Keratinocyte (primary cell): Measurements from ENCODE around the gene MZT2B. TPM values are rescaled to one million over a fixed set of nuclear protein-coding genes. Genes with fewer than 3 reads are reported as not detected.
"Not testable (repeated sequence)": the region's sequence is repeated elsewhere in the genome, so short reads cannot be mapped to it uniquely, and the experiment has no call there.

ENCODE experiments used
- DNase-seq: peaks from one replicate; pipeline ENCODE4 v3.0.0-alpha.2; 2011; ENCODE audit warnings: low read depth, missing footprints, low spot score
- FAIRE-seq: peaks from 2 replicates; lab custom pipeline; 2011; peaks lifted over from hg19 to GRCh38; lab: Jason Lieb, UNC
- H2AFZ ChIP-seq: 2 replicates; pipeline ENCODE4 v1.6.0; 2012; ENCODE audit warnings: low read length, control low read depth, inconsistent platforms; ENCODE audit not compliant: control insufficient read depth
- H3K27ac ChIP-seq: 2 replicates; pipeline ENCODE4 v1.5.1; 2011; ENCODE audit warnings: low read length; ENCODE audit not compliant: control insufficient read depth, insufficient read depth
- H3K27me3 ChIP-seq: 3 replicates; pipeline ENCODE4 v1.6.0; 2011; ENCODE audit warnings: low read length; ENCODE audit not compliant: control insufficient read depth, insufficient read depth; ENCODE audit errors: extremely low read depth
- H3K36me3 ChIP-seq, 2 experiments: 2 replicates in 1 of 2; 3 replicates in 1 of 2; pipeline ENCODE4 v1.5.1; 2011; ENCODE audit warnings: low read length in 2 of 2, mild to moderate bottlenecking in 1 of 2; ENCODE audit not compliant: control insufficient read depth in 2 of 2, insufficient read depth in 2 of 2; ENCODE audit errors: extremely low read depth in 1 of 2
- H3K4me1 ChIP-seq: 3 replicates; pipeline ENCODE4 v1.5.1; 2011; ENCODE audit warnings: low read length; ENCODE audit not compliant: control insufficient read depth, insufficient read depth; ENCODE audit errors: extremely low read depth
- H3K4me2 ChIP-seq: 3 replicates; pipeline ENCODE4 v1.6.0; 2011; ENCODE audit warnings: low read depth, low read length; ENCODE audit not compliant: control insufficient read depth, insufficient read depth; ENCODE audit errors: extremely low read depth
- H3K4me3 ChIP-seq, 3 experiments: fragments of 200-600 bp in 1 of 3; sonication (generic) in 1 of 3; 2 replicates in 2 of 3; 3 replicates in 1 of 3; pipeline ENCODE4 v1.5.1; 2011 to 2016; ENCODE audit warnings: low read length in 3 of 3, mild to moderate bottlenecking in 3 of 3, control low read depth in 2 of 3, inconsistent platforms in 1 of 3, low read depth in 1 of 3, mixed read lengths in 1 of 3, mixed run types in 1 of 3, moderate library complexity in 1 of 3; ENCODE audit not compliant: control insufficient read depth in 2 of 3, insufficient read depth in 2 of 3; ENCODE audit errors: extremely low read depth in 1 of 3
- H3K79me2 ChIP-seq: 2 replicates; pipeline ENCODE4 v1.6.0; 2012; ENCODE audit warnings: low read length; ENCODE audit not compliant: control insufficient read depth, insufficient read depth
- H3K9ac ChIP-seq: 3 replicates; pipeline ENCODE4 v1.6.0; 2011; ENCODE audit warnings: low read length; ENCODE audit not compliant: control insufficient read depth, insufficient read depth; ENCODE audit errors: extremely low read depth
- H3K9me1 ChIP-seq: 3 replicates; pipeline ENCODE4 v1.6.0; 2011; ENCODE audit warnings: low read length; ENCODE audit not compliant: control insufficient read depth, insufficient read depth; ENCODE audit errors: extremely low read depth
- H3K9me3 ChIP-seq: 2 replicates; pipeline ENCODE4 v1.5.1; 2012; ENCODE audit warnings: low read depth, low read length; ENCODE audit not compliant: control insufficient read depth
- H4K20me1 ChIP-seq: 3 replicates; pipeline ENCODE4 v1.6.0; 2011; ENCODE audit warnings: low read length; ENCODE audit not compliant: control insufficient read depth, insufficient read depth; ENCODE audit errors: extremely low read depth
- CTCF ChIP-seq, 3 experiments: IDR thresholded peaks in 1 of 3; conservative IDR thresholded peaks in 1 of 3; optimal IDR thresholded peaks in 1 of 3; 2 replicates in 2 of 3; 3 replicates in 1 of 3; pipeline versions ENCODE3 to v1.5.1; 2011; ENCODE audit warnings: low read length in 3 of 3, mild to moderate bottlenecking in 3 of 3, moderate library complexity in 2 of 3, control low read depth in 1 of 3, inconsistent platforms in 1 of 3; ENCODE audit not compliant: insufficient read depth in 2 of 3; ENCODE audit errors: extremely low read depth in 1 of 3
- EZH2 ChIP-seq: IDR thresholded peaks from one replicate; pipeline ENCODE4 v1.6.1; 2012; ENCODE audit warnings: inconsistent platforms, mild to moderate bottlenecking, low read length, moderate library complexity
- dilution Hi-C: fragments of 300-500 bp; cut with MboI; formaldehyde crosslinking; loops from one replicate; pipeline ENCODE4 v1.7.0; 2020; ENCODE audit warnings: low sequenced_read_pairs; ENCODE audit not compliant: extremely low pct_ligation_motif_present
- polyA plus RNA-seq, 5 experiments: library from polyadenylated mRNA; depleted of rRNA in 3 of 5; stranded (reverse) in 3 of 5; stranded (forward) in 1 of 5; unstranded in 1 of 5; fragments of >200 nt; gene quantifications; 1 replicate in 1 of 5; 2 replicates in 3 of 5; 3 replicates in 1 of 5; pipeline versions ENCODE4 v1.2.1 to v1.2.3, GENCODE V29; 2011 to 2012; ENCODE audit warnings: missing spikeins in 2 of 5, low read depth in 1 of 5, low replicate concordance in 1 of 5

Gene MZT2B
- polyA plus RNA-seq, 1 donor (not counting 4 experiments of a cell fraction or from before 2014, with no cell fraction given): 133 TPM

GRCh38 chr2:130160838-130161705, 21.0 kb upstream of the MZT2B start:
- H3K4me1 ChIP-seq, H3K9me3 ChIP-seq, DNase-seq, H4K20me1 ChIP-seq, H3K4me2 ChIP-seq, FAIRE-seq, H3K9ac ChIP-seq, H3K79me2 ChIP-seq, H3K27ac ChIP-seq, H3K4me3 ChIP-seq, H3K27me3 ChIP-seq, H3K9me1 ChIP-seq, dilution Hi-C loops, H2AFZ ChIP-seq: not testable (repeated sequence)
- H3K36me3 ChIP-seq: peaks cover 5 to 12% of the 10 kb centered on the region in 2 experiments

- dilution Hi-C loops, H3K4me3 ChIP-seq, H3K27me3 ChIP-seq, H3K79me2 ChIP-seq, H3K9me3 ChIP-seq, H3K9ac ChIP-seq, DNase-seq, H2AFZ ChIP-seq, H3K9me1 ChIP-seq, H4K20me1 ChIP-seq, FAIRE-seq, H3K4me2 ChIP-seq, H3K4me1 ChIP-seq, H3K27ac ChIP-seq: not testable (repeated sequence)
- peaks cover 5 to 16% of the 10 kb centered on the region in 2 experiments for H3K36me3 ChIP-seq
Observed at GRCh38 chr2:130162486-130162885, 19.6 kb upstream of the MZT2B start.

- Histone ChIP-seq H4K20me1 (no peaks in the 10 kb centered on the region), H3K9me3 (no peaks in the 10 kb centered on the region), H3K36me3 (peaks cover 9 to 19% of the 10 kb centered on the region in 2 experiments), H3K4me2 (no peak overlapping the region), H2AFZ (no peak overlapping the region), H3K4me1 (no peaks in the 10 kb centered on the region), H3K9ac (no peak overlapping the region), H3K27ac (no peak overlapping the region), H3K79me2 (no peaks in the 10 kb centered on the region), H3K4me3 (no peak overlapping the region), H3K9me1 (no peaks in the 10 kb centered on the region), H3K27me3 (no peaks in the 10 kb centered on the region)
- dilution Hi-C loops: no loop called here
- TF ChIP-seq EZH2 (no peak), CTCF (optimal IDR thresholded peaks at IDR 0.05 in 1 of 3, IDR thresholded peaks at IDR 0.05 in 1 of 3, conservative IDR thresholded peaks at IDR 0.05 in 1 of 3; ENCODE audit: extremely low read depth in 1 of 3, insufficient read depth in 2 of 3, low read length in 3 of 3) (no peak)
- no peak for DNase-seq
- no peak for FAIRE-seq
Observed at GRCh38 chr2:130162968-130163367, 19.1 kb upstream of the MZT2B start.
